Stomach (tissue), 9 donors: ENCODE results near the gene NSD1. TPM values are rescaled to one million over a fixed set of nuclear protein-coding genes. Genes with fewer than 3 reads are reported as not detected.

Experiments used
- DNase-seq, 2 donors: peaks; one replicate each; pipeline versions ENCODE4 v3.0.0 to v3.0.0-alpha.2; 2013 to 2019
- H3K27ac ChIP-seq, 5 donors: fragments of 200-600 bp in 4 of 5; sonication (generic) in 4 of 5; one replicate each; pipeline ENCODE4 v1.5.1; 2013 to 2019; ENCODE audit warnings: mild to moderate bottlenecking in 1 of 5, moderate library complexity in 1 of 5
- H3K27me3 ChIP-seq, 3 donors: fragments of 200-600 bp; sonication (generic); one replicate each; pipeline ENCODE4 v1.5.1; 2017 to 2019; ENCODE audit warnings: mixed run types in 1 of 3
- H3K36me3 ChIP-seq, 4 donors: fragments of 200-600 bp; sonication (generic); 1 replicate in 3 of 4; 2 replicates in 1 of 4; pipeline ENCODE4 v1.5.1; 2016 to 2019
- H3K4me1 ChIP-seq, 4 donors: fragments of 200-600 bp; sonication (generic); one replicate each; pipeline ENCODE4 v1.5.1; 2016 to 2019
- H3K4me3 ChIP-seq, 4 donors: fragments of 200-600 bp; sonication (generic) in 3 of 4; one replicate each; pipeline ENCODE4 v1.5.1; 2016 to 2019; ENCODE audit warnings: mild to moderate bottlenecking in 1 of 4
- H3K9me3 ChIP-seq, 4 donors: fragments of 200-600 bp; sonication (generic); one replicate each; pipeline ENCODE4 v1.5.1; 2016 to 2019
- CTCF ChIP-seq, 7 experiments: fragments of 450-650 bp in 4 of 7; fragments of 200-600 bp in 3 of 7; sonication (generic) in 3 of 7; IDR thresholded peaks; one replicate each; pipeline ENCODE4 v1.5.1; 2016 to 2019; ENCODE audit warnings: antibody characterized with exemption in 7 of 7, control low read depth in 2 of 7, mild to moderate bottlenecking in 1 of 7
- EP300 ChIP-seq: sonication (generic); formaldehyde crosslinking; IDR thresholded peaks from one replicate; pipeline ENCODE4 v1.6.1; 2017; ENCODE audit warnings: antibody characterized with exemption
- POLR2A ChIP-seq, 4 donors: fragments of 450-650 bp; IDR thresholded peaks; one replicate each; pipeline ENCODE4 v1.6.1; 2016; ENCODE audit warnings: antibody characterized with exemption in 4 of 4, control low read depth in 2 of 4, mild to moderate bottlenecking in 1 of 4, moderate library complexity in 1 of 4
- POLR2AphosphoS5 ChIP-seq, 3 donors: sonication (generic); formaldehyde crosslinking; IDR thresholded peaks; one replicate each; pipeline ENCODE4 v1.6.1; 2016; ENCODE audit warnings: antibody characterized with exemption in 3 of 3
- WGBS, 5 donors: extraction: QIAGEN DNeasy Blood & Tissue Kit in 3 of 5; methylation state at CpG; one replicate each; pipeline versions ENCODE4 v1.1.5 to v1.1.7; 2013 to 2018; 5-methylcytosine and 5-hydroxymethylcytosine counted together
- intact Hi-C: fragments of 100-400 bp; cut with DNase I; formaldehyde crosslinking; loops from one replicate; pipeline ENCODE4 v1.15.1; 2023; ENCODE audit warnings: low total_unique reads
- polyA plus RNA-seq, 3 donors: library from polyadenylated mRNA; stranded (reverse); fragments of 200-250 nt; gene quantifications; one replicate each; pipeline ENCODE4 v1.2.3, GENCODE V29; 2013
- total RNA-seq, 5 donors: library from RNA; depleted of rRNA; stranded (reverse); fragments of >200 nt; gene quantifications; one replicate each; pipeline versions ENCODE4 v1.1.0 to v1.2.3, GENCODE V29; 2014 to 2016
- donor health status: healthy with polysubstance abuse.
- donor health status: Bipolar disorder and iron deficiency.
- donor health status: healthy.

Gene NSD1
- total and polyA plus RNA-seq, 8 donors = 5.1 to 69.9 (median 23.5) TPM

DNA sequence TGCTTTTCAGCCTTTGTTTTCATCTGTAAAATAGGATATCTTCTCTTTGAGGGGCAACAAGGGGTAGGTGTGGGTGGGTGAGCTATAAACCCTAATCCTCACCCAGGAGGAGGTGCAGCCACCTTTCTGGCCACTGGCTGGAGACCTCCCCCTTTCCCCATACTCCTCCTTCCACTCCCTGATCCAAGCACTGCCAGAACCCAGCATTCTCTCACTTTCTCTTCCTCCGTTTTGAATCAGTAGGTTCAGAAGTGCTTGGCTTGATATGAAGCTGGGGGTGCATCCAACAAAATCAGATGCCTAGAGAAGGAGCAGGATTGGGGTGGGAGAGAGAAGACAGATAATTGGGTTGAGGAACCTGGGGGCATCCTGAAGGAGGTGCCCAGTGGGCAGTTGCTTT, 6.8 kb upstream of the NSD1 start:
- H3K27me3 ChIP-seq = no peaks in the 10 kb centered on the region
- intact Hi-C loops = loop anchor here (10.0 kb wide), 1 partner anchor 168 kb away; no protein-coding TSS in a partner anchor
- H3K36me3 ChIP-seq = no peaks in the 10 kb centered on the region
- no peak for DNase-seq
- no peaks in the 10 kb centered on the region for H3K9me3 ChIP-seq
- WGBS, 5 donors = 62 to 76% (median 73%) methylated on average over 1 of the region's 1 CpG
- H3K4me3 ChIP-seq = no peak overlapping the region
- no peak for TF ChIP-seq EP300
- TF ChIP-seq POLR2A (IDR thresholded peaks at IDR 0.05) = no peak
- TF ChIP-seq CTCF (IDR thresholded peaks at IDR 0.05) = no peak
- no peak for TF ChIP-seq POLR2AphosphoS5 (IDR thresholded peaks at IDR 0.05)
- no peak overlapping the region for H3K27ac ChIP-seq
- H3K4me1 ChIP-seq = no peaks in the 10 kb centered on the region

- Histone ChIP-seq H3K4me1 (peaks cover 7 to 10% (median 9%) of the 10 kb centered on the region in 4 donors), H3K9me3 (no peaks in the 10 kb centered on the region), H3K4me3 (no peak overlapping the region), H3K27me3 (no peaks in the 10 kb centered on the region), H3K27ac (no peak overlapping the region), H3K36me3 (no peaks in the 10 kb centered on the region)
- WGBS, 5 donors = 75 to 90% (median 82%) methylated on average over 4 of the region's 4 CpGs
- DNase-seq = no peak
- TF ChIP-seq POLR2A (IDR thresholded peaks at IDR 0.05) (no peak), EP300 (no peak), POLR2AphosphoS5 (IDR thresholded peaks at IDR 0.05) (no peak), CTCF (IDR thresholded peaks at IDR 0.05) (no peak)
- intact Hi-C loops = loop anchor here (10.0 kb wide), 1 partner anchor 166 kb away; no protein-coding TSS in a partner anchor
Observed at GRCh38 chr5:177128551-177128981, 5.0 kb upstream of the NSD1 start.

DNA sequence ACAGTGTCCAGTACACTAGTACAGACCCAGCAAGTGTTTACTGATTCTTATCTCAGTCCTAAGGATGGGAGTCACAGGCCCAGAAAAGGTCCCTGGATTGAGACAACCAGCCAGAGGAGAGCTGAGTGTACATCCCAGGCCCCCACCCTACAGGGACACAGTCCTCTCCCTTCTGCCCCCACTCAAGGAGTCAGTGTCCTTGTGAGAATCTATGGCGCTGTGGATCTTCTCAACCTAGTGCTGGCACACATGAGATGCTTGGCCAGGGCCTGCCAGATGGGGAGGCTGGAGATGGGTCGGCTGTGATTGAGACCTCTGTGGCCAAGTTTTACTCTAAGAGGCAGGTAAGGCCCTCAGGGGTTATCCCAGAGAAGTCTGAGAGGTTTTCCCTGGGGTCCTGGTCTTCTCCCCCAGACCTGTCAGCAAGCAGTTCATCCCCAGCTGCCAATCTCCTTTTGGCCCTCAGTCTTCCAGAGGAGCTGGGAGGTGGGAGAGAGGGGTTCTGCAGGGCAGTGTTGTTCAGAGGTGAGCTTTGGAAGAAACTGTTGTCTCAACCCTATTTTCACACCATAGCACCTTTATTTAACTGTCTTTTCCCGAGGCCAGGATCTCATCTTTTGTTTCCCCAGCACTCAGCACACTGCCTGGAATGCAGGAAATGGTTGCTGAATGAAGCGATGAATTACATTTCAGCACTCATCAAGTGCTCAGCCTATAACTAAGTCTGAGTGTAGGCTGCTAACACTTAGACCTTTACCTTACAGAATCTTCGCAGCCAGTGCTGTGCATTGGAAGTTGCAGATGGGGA, 3.2 kb upstream of the NSD1 start:
- TF ChIP-seq POLR2AphosphoS5 (IDR thresholded peaks at IDR 0.05) (no peak), CTCF (IDR thresholded peaks at IDR 0.05) (no peak), EP300 (no peak), POLR2A (IDR thresholded peaks at IDR 0.05) (no peak)
- H3K36me3 ChIP-seq = peaks cover 0 to 5% (median 4%) of the 10 kb centered on the region in 4 donors
- H3K4me3 ChIP-seq = no peak overlapping the region
- no peaks in the 10 kb centered on the region for H3K27me3 ChIP-seq
- H3K4me1 ChIP-seq = peaks cover 16 to 25% (median 18%) of the 10 kb centered on the region in 4 donors
- no peaks in the 10 kb centered on the region for H3K9me3 ChIP-seq
- intact Hi-C loops = no loop called here
- H3K27ac ChIP-seq = no peak overlapping the region
- DNase-seq = no peak
- WGBS, 5 donors = 74 to 85% (median 75%) methylated on average over 5 of the region's 5 CpGs

- Histone ChIP-seq H3K4me1 (peaks cover 21 to 30% (median 23%) of the 10 kb centered on the region in 4 donors), H3K27ac (peak overlapping the region in 1 of 5 donors; percentile 94), H3K36me3 (peaks cover 5 to 10% (median 10%) of the 10 kb centered on the region in 4 donors), H3K27me3 (no peaks in the 10 kb centered on the region), H3K4me3 (no peak overlapping the region), H3K9me3 (no peaks in the 10 kb centered on the region)
- intact Hi-C loops = no loop called here
- 28 to 71% (median 59%) methylated on average over 2 of the region's 2 CpGs for WGBS, 5 donors
- DNase-seq = no peak
- TF ChIP-seq POLR2A (IDR thresholded peaks at IDR 0.05) (no peak), POLR2AphosphoS5 (IDR thresholded peaks at IDR 0.05) (no peak), EP300 (no peak)
Observed at GRCh38 chr5:177131019-177131320, 2.6 kb upstream of the NSD1 start.
